GM12878 (cell line): Measurements from ENCODE around the gene DCTPP1. TPM values are rescaled to one million over a fixed set of nuclear protein-coding genes. Genes with fewer than 3 reads are reported as not detected.

Source experiments
- BACH1 ChIP-seq: fragments of 450-650 bp; IDR thresholded peaks from 2 replicates; pipeline ENCODE4 v1.6.1; 2017; ENCODE audit warnings: mild to moderate bottlenecking, borderline replicate concordance
- CEBPB ChIP-seq, 2 experiments: fragments of 150-350 bp in 1 of 2; IDR thresholded peaks; 2 replicates each; pipeline ENCODE4 v1.6.1; 2012 to 2014; ENCODE audit warnings: low read depth in 2 of 2, low read length in 2 of 2, borderline replicate concordance in 1 of 2, inconsistent platforms in 1 of 2
- CREB1 ChIP-seq: IDR thresholded peaks from 2 replicates; pipeline ENCODE4 v1.6.1; 2012; ENCODE audit warnings: low read depth, mild to moderate bottlenecking, inconsistent platforms
- E2F8 ChIP-seq: fragments of 450-650 bp; IDR thresholded peaks from 2 replicates; pipeline ENCODE4 v1.6.1; 2018; ENCODE audit warnings: mild to moderate bottlenecking, low read depth, moderate library complexity; ENCODE audit not compliant: partially characterized antibody
- LARP7 ChIP-seq: fragments of 450-650 bp; IDR thresholded peaks from 2 replicates; pipeline ENCODE4 v1.6.1; 2017; ENCODE audit warnings: mild to moderate bottlenecking
- MEF2B ChIP-seq: fragments of 450-650 bp; IDR thresholded peaks from 2 replicates; pipeline ENCODE4 v1.6.1; 2018; ENCODE audit warnings: mild to moderate bottlenecking, moderate library complexity; ENCODE audit not compliant: partially characterized antibody, poor library complexity, severe bottlenecking
- MTA3 ChIP-seq: IDR thresholded peaks from 2 replicates; pipeline ENCODE4 v1.6.1; 2012; ENCODE audit warnings: low read length, inconsistent platforms, borderline replicate concordance
- MXI1 ChIP-seq: fragments of 150-350 bp; IDR thresholded peaks from 2 replicates; pipeline ENCODE4 v1.6.1; 2011; ENCODE audit warnings: low read depth, mild to moderate bottlenecking, inconsistent platforms, low read length, improper control_type of control experiment
- NBN ChIP-seq: fragments of 450-650 bp; IDR thresholded peaks from 2 replicates; pipeline ENCODE4 v1.6.1; 2016
- POLR2A ChIP-seq: IDR thresholded peaks from 2 replicates; pipeline ENCODE4 v1.6.1; 2011; ENCODE audit warnings: low read depth, mild to moderate bottlenecking, low read length
- POLR2AphosphoS2 ChIP-seq: IDR thresholded peaks from 2 replicates; pipeline ENCODE4 v1.6.1; 2011; ENCODE audit warnings: low read depth, mild to moderate bottlenecking, low read length, improper control_type of control experiment, moderate library complexity
- POLR2AphosphoS5 ChIP-seq: IDR thresholded peaks from 2 replicates; pipeline ENCODE4 v1.6.1; 2011; ENCODE audit warnings: mild to moderate bottlenecking, low read length, inconsistent platforms
- REST ChIP-seq: IDR thresholded peaks from 2 replicates; pipeline ENCODE4 v1.6.1; 2012; ENCODE audit warnings: mild to moderate bottlenecking, low read depth, low read length
- SIN3A ChIP-seq: IDR thresholded peaks from 2 replicates; pipeline ENCODE4 v1.6.1; 2012; ENCODE audit warnings: low read depth, low read length, improper control_type of control experiment
- SMARCA5 ChIP-seq: fragments of 450-650 bp; IDR thresholded peaks from 2 replicates; pipeline ENCODE4 v1.6.1; 2017; ENCODE audit warnings: mild to moderate bottlenecking
- SUPT20H ChIP-seq: IDR thresholded peaks from 2 replicates; pipeline ENCODE4 v1.6.1; 2011; ENCODE audit warnings: low read depth, mild to moderate bottlenecking, low read length, moderate library complexity, borderline replicate concordance; ENCODE audit not compliant: control insufficient read depth
- TAF1 ChIP-seq: IDR thresholded peaks from 2 replicates; pipeline ENCODE4 v1.6.1; 2011; ENCODE audit warnings: mild to moderate bottlenecking, low read depth, low read length, borderline replicate concordance
- TCF12 ChIP-seq: IDR thresholded peaks from 2 replicates; pipeline ENCODE4 v1.6.1; 2011; ENCODE audit warnings: low read depth, mild to moderate bottlenecking, low read length
- ZNF207 ChIP-seq: fragments of 450-650 bp; IDR thresholded peaks from 2 replicates; pipeline ENCODE4 v1.6.1; 2014; ENCODE audit warnings: antibody characterized with exemption, mild to moderate bottlenecking, borderline replicate concordance
- polyA plus RNA-seq, 11 experiments: library from polyadenylated mRNA; depleted of rRNA in 4 of 11; unstranded in 6 of 11; stranded (reverse) in 5 of 11; fragments of >200 nt; fragmentation: Nextera tagmentation in 4 of 11; fragmentation: Illumina TruSeq in 1 of 11; extraction: Ambion mirVana in 4 of 11; extraction: Trizol in 1 of 11; gene quantifications; 1 replicate in 1 of 11; 2 replicates in 10 of 11; pipeline versions ENCODE4 v1.2.1 to v1.2.3, GENCODE V29; 2011 to 2016; ENCODE audit warnings: inconsistent platforms in 2 of 11, missing spikeins in 2 of 11, low read depth in 1 of 11
- total RNA-seq, 4 experiments: library from RNA; depleted of rRNA in 3 of 4; stranded (reverse); fragments of >200 nt in 3 of 4; fragmentation: Illumina TruSeq in 1 of 4; extraction: Trizol in 1 of 4; gene quantifications; 2 replicates each; pipeline versions ENCODE4 v1.2.1 to v1.2.3, GENCODE V29; 2013 to 2021
- TF ChIP-seq, protein P1 (sequence below): fragments of 450-650 bp; formaldehyde crosslinking; IDR thresholded peaks from 2 replicates; pipeline ENCODE4 v1.4.0; 2020; ENCODE audit warnings: mild to moderate bottlenecking, moderate library complexity

DCTPP1 gene
- total and polyA plus RNA-seq, 10 of the 15 experiments (the other 5 are each of a cell fraction or from before 2014, with no cell fraction given): 72.1 to 266 (median 157) TPM

DNA sequence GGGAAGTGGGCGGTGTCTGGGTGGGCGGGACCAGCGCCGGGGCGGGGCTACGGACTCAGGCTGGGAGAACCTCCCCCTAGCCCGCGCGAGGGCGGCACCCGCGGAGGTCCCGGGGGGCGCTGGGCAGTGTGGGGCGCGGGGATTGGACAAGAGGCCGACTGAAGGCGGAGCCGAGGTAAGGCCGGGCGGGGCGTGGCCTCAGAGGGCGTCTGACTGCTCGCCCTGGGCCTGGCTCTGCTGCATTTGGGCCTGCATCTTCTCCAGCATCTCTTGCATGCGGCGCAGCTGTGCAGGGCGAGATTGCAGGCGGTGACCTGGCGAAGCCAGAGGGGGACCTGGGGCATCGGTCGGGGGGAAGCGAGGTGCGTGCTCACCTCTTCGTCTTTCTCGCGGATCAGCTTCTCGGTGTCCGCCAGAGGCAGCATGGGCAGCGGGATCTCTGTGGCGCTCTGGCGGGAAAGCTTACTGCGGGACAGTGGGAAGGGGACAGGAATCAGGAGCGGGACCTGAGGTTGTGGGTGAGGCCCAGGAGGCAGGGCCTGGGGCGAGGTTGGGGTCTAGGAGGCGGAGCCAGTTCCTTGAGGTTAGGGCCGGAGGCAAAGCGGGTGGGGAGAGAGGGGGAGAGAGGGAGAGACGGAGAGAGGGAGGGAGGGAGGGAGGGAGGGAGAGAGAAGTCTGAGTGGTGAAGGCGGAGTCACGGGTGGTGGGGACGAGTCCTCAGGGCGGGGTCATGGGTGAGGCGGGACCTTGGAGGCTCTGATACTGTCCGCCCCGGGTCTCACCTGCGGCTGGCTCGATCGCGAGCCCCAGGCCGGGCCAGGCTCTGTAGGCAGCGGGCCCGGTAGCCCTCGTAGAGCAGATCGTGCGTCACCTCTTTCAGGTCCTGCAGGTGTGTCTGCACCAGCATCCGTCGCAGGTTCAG, 51.3 kb downstream of the DCTPP1 start (continued):
- TF ChIP-seq SUPT20H: no peak
- peak; percentile 29; the same call in 1 of the 2 replicates for TF ChIP-seq POLR2AphosphoS2
- no peak for TF ChIP-seq REST
- TF ChIP-seq, protein P1, sequence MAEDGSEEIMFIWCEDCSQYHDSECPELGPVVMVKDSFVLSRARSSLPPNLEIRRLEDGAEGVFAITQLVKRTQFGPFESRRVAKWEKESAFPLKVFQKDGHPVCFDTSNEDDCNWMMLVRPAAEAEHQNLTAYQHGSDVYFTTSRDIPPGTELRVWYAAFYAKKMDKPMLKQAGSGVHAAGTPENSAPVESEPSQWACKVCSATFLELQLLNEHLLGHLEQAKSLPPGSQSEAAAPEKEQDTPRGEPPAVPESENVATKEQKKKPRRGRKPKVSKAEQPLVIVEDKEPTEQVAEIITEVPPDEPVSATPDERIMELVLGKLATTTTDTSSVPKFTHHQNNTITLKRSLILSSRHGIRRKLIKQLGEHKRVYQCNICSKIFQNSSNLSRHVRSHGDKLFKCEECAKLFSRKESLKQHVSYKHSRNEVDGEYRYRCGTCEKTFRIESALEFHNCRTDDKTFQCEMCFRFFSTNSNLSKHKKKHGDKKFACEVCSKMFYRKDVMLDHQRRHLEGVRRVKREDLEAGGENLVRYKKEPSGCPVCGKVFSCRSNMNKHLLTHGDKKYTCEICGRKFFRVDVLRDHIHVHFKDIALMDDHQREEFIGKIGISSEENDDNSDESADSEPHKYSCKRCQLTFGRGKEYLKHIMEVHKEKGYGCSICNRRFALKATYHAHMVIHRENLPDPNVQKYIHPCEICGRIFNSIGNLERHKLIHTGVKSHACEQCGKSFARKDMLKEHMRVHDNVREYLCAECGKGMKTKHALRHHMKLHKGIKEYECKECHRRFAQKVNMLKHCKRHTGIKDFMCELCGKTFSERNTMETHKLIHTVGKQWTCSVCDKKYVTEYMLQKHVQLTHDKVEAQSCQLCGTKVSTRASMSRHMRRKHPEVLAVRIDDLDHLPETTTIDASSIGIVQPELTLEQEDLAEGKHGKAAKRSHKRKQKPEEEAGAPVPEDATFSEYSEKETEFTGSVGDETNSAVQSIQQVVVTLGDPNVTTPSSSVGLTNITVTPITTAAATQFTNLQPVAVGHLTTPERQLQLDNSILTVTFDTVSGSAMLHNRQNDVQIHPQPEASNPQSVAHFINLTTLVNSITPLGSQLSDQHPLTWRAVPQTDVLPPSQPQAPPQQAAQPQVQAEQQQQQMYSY (CRISPR knock-in tag): no peak
- TF ChIP-seq MEF2B: peak; percentile 88
- peak; percentile 81; the same call in 1 of the 2 replicates for TF ChIP-seq ZNF207
- peak; percentile 49; the same call in 1 of the 2 replicates for TF ChIP-seq NBN
- peak; percentile 60; the same call in 1 of the 2 replicates for TF ChIP-seq TAF1
- peak; percentile 80 for TF ChIP-seq SMARCA5
- 0 out of 2 replicates have a peak, but pooled peaks have one; percentile 23 for TF ChIP-seq SIN3A
- peak; percentile 79 for TF ChIP-seq MXI1
- 0 out of 2 replicates have a peak, but pooled peaks have one; percentile 6 for TF ChIP-seq CREB1
- TF ChIP-seq BACH1: peak; percentile 67; the same call in 1 of the 2 replicates
- peak; percentile 59 for TF ChIP-seq POLR2AphosphoS5
- TF ChIP-seq POLR2A: peak; percentile 84
- TF ChIP-seq CEBPB (IDR thresholded peaks at IDR 0.05; ENCODE audit: borderline replicate concordance in 1 of 2, low read depth in 2 of 2, low read length in 2 of 2): no peak
- TF ChIP-seq E2F8: peak; percentile 49
- TF ChIP-seq TCF12: 0 out of 2 replicates have a peak, but pooled peaks have one; percentile 49
- TF ChIP-seq LARP7: peak; percentile 16; the same call in 1 of the 2 replicates
- no peak for TF ChIP-seq MTA3
